Peyer's patch (tissue), 4 donors: ENCODE measurements around the gene SMIM31.

Experiments
- CTCF ChIP-seq, 6 experiments: fragments of 450-650 bp in 4 of 6; fragments of 200-600 bp in 2 of 6; sonication (generic) in 1 of 6; IDR thresholded peaks; one replicate each; pipeline ENCODE4 v1.5.1; 2017 to 2019; ENCODE audit warnings: antibody characterized with exemption in 6 of 6, mild to moderate bottlenecking in 3 of 6, moderate library complexity in 1 of 6
- POLR2A ChIP-seq, 2 donors: fragments of 450-650 bp; IDR thresholded peaks; one replicate each; pipeline ENCODE4 v1.5.1; 2017; ENCODE audit warnings: antibody characterized with exemption in 2 of 2, mild to moderate bottlenecking in 2 of 2, moderate library complexity in 2 of 2

GRCh38 chr4:164706675-164707074 lies 47.3 kb upstream of the SMIM31 start:
- TF ChIP-seq CTCF (IDR thresholded peaks at IDR 0.05): no peak
- TF ChIP-seq POLR2A (IDR thresholded peaks at IDR 0.05): no peak
